ENCODE data around the gene BACH2. TPM values are rescaled to one million over a fixed set of nuclear protein-coding genes. Genes with fewer than 3 reads are reported as not detected.

Gene BACH2
- total RNA-seq, 1 donor from 2014 or later: 34.1 TPM

DNA sequence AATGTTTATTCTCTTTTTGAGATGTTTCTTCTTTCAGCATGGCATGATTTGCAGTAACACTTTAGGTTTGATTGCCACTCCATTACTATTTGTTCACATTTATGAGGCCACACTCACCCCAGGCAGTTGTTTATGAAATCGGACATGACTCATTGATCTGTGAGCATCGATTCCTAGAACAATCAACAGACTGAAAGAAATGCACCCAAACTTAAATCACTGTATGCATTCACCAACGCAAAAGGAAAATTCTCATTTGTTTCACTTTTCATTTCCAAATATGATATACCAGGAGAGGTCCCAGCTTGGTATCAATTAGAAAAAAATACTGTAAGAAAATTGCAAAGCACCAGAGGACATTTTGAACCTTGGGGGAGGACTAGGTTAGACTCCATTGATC is 407.8 kb downstream of the BACH2 start:
- H3K27me3 Mint-ChIP-seq (ENCODE audit: low read depth): peaks cover 36% of the 10 kb centered on the region
- peaks cover 10% of the 10 kb centered on the region for H3K4me1 Mint-ChIP-seq
- DNase-seq (ENCODE audit: low spot score in 2 of 2, unreplicated experiment in 2 of 2): no peak
- no peak overlapping the region for H3K27ac Mint-ChIP-seq
- TF ChIP-seq, protein P1, sequence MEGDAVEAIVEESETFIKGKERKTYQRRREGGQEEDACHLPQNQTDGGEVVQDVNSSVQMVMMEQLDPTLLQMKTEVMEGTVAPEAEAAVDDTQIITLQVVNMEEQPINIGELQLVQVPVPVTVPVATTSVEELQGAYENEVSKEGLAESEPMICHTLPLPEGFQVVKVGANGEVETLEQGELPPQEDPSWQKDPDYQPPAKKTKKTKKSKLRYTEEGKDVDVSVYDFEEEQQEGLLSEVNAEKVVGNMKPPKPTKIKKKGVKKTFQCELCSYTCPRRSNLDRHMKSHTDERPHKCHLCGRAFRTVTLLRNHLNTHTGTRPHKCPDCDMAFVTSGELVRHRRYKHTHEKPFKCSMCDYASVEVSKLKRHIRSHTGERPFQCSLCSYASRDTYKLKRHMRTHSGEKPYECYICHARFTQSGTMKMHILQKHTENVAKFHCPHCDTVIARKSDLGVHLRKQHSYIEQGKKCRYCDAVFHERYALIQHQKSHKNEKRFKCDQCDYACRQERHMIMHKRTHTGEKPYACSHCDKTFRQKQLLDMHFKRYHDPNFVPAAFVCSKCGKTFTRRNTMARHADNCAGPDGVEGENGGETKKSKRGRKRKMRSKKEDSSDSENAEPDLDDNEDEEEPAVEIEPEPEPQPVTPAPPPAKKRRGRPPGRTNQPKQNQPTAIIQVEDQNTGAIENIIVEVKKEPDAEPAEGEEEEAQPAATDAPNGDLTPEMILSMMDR (IDR thresholded peaks at IDR 0.05; ENCODE audit: unreplicated experiment): no peak
- no peak overlapping the region for H3K4me3 Mint-ChIP-seq
- H3K36me3 Mint-ChIP-seq: no peaks in the 10 kb centered on the region
- H3K9me3 Mint-ChIP-seq: no peaks in the 10 kb centered on the region

DNA sequence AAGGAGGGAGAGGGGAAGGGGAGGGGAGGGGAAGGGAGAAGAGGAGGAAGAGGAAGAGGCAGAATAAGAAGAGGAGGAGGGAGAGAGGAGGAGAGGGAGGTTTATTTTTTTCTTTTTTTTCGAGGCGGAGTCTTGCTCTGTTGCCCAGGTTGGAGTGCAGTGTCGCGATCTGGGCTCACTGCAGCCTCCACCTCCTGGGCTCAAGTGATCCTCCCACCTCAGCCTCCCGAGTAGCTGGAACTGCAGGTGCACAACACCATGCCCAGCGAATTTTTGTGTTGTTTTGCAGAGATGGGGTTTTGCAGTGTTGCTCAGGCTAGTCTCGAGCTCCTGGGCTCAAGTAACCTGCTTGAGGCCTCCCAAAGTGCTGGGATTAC is 408.5 kb downstream of the BACH2 start:
- DNase-seq (ENCODE audit: low spot score in 2 of 2, unreplicated experiment in 2 of 2): no peak
- Mint-ChIP-seq H3K27ac (no peak overlapping the region), H3K4me1 (peaks cover 10% of the 10 kb centered on the region), H3K4me3 (no peak overlapping the region), H3K27me3 (ENCODE audit: low read depth) (peaks cover 29% of the 10 kb centered on the region), H3K36me3 (no peaks in the 10 kb centered on the region), H3K9me3 (no peaks in the 10 kb centered on the region)
- TF ChIP-seq, protein P1 (IDR thresholded peaks at IDR 0.05; ENCODE audit: unreplicated experiment): no peak

DNA sequence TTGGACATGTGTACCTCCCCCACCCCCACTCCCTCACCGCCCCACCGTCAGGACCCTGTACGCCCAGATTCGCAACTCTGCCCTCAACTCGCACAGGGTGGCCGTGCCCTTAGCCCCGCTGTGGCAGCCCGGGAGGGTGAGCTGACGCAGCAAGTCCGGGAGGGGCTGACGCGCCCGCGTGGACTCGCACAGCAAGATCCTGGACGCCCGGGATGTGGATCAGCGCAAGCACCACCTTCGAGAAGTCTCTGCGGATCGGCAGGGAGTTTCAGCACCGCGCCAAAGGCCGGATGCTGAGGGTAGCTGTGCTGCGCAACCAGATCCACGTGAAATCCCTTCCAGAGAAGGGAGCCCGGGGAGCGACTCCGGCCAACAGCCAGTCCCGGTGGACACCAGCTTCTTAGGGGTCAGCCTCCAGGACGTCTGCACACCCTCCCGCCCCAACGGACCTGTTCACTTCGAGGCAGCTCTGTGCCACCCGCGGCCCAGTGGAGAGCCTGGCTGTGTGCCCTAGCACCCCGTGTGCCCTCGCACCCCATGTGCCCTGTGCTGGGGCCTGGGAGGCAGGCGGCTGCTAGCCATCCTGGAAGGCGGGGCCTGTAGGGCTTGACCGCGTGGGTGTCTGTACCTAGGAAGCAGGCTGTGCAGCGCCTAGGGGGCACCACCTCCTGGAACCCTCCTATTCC is 409.0 kb downstream of the BACH2 start:
- Mint-ChIP-seq H3K27ac (no peak overlapping the region), H3K4me3 (no peak overlapping the region), H3K27me3 (ENCODE audit: low read depth) (peaks cover 27% of the 10 kb centered on the region), H3K36me3 (no peaks in the 10 kb centered on the region), H3K4me1 (peaks cover 10% of the 10 kb centered on the region), H3K9me3 (no peaks in the 10 kb centered on the region)
- no peak for DNase-seq (ENCODE audit: low spot score in 2 of 2, unreplicated experiment in 2 of 2)
- TF ChIP-seq, protein P1 (IDR thresholded peaks at IDR 0.05; ENCODE audit: unreplicated experiment): no peak

DNA sequence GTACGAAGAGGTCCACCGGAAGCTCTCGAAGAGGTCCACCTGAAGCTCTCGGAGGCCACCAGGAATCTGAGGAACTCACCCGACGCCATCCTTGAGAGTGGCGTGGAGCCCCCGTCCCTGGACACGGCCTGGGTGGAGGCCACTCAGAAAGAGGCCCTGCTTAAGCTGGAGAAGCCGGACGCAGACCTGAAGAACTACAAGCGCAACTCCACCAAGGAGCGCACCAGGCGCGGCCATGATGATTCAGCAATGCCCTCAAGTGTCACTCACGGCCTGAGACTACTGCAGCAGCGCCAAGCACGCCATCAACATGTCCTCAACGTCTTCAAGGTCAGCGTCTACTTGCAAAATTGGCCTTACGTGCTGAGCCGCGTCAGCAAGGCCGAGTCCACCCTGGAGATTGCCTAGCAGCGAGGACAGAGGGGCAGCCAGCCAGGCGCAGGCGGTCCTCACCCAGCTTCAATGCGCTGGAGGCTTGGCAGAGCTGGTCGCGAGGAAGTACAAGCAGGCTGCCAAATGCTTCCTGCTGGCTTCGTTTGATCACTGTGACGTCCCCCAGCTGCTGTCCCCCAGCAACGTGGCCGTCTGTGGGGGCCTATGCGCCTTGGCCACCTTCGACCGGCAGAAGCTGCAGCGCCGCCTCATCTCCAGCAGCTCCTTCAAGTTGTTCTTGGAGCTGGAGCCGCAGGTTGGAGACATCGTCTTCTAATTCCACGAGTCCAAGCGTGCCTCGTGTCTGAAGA is 410.1 kb downstream of the BACH2 start:
- no peaks in the 10 kb centered on the region for H3K9me3 Mint-ChIP-seq
- no peak overlapping the region for H3K27ac Mint-ChIP-seq
- TF ChIP-seq, protein P1 (IDR thresholded peaks at IDR 0.05; ENCODE audit: unreplicated experiment): no peak
- peaks cover 8% of the 10 kb centered on the region for H3K4me1 Mint-ChIP-seq
- H3K27me3 Mint-ChIP-seq (ENCODE audit: low read depth): peaks cover 24% of the 10 kb centered on the region
- no peaks in the 10 kb centered on the region for H3K36me3 Mint-ChIP-seq
- no peak for DNase-seq (ENCODE audit: low spot score in 2 of 2, unreplicated experiment in 2 of 2)
- no peak overlapping the region for H3K4me3 Mint-ChIP-seq

Small RNA genes within 50 kb of the gene (microRNA-seq; reads per million reads assigned to microRNA genes)
- not detected for gene MIR4464

Data from mesothelial cell of epicardium (in vitro differentiated cells).